GM23248 (cell line): ENCODE measurements around the gene NCEH1.

Source experiments
- EZH2 ChIP-seq: fragments of 200-600 bp; sonication (generic); IDR thresholded peaks from 2 replicates; pipeline ENCODE4 v1.6.1; 2018; ENCODE audit warnings: antibody characterized with exemption, mild to moderate bottlenecking; ENCODE audit not compliant: insufficient read depth, poor library complexity, severe bottlenecking
- EZH2phosphoT487 ChIP-seq: fragments of 200-600 bp; sonication (generic); IDR thresholded peaks from 2 replicates; pipeline ENCODE4 v1.6.1; 2018; ENCODE audit warnings: antibody characterized with exemption, moderate library complexity, mild to moderate bottlenecking, low read depth; ENCODE audit not compliant: insufficient read depth

- TF ChIP-seq EZH2 (no peak), EZH2phosphoT487 (no peak)
Observed at GRCh38 chr3:172626021-172626640, 84.7 kb downstream of the NCEH1 start.
